GM19023 (cell line): Measurements from ENCODE around the gene CACNG7.

ENCODE experiments used
- ATAC-seq: cut with Tn5 transposase; IDR thresholded peaks from one replicate; pipeline ENCODE4 v1.9.1; 2021; ENCODE audit warnings: mild to moderate bottlenecking, moderate library complexity; ENCODE audit not compliant: unreplicated experiment

The CACNG7 gene

DNA sequence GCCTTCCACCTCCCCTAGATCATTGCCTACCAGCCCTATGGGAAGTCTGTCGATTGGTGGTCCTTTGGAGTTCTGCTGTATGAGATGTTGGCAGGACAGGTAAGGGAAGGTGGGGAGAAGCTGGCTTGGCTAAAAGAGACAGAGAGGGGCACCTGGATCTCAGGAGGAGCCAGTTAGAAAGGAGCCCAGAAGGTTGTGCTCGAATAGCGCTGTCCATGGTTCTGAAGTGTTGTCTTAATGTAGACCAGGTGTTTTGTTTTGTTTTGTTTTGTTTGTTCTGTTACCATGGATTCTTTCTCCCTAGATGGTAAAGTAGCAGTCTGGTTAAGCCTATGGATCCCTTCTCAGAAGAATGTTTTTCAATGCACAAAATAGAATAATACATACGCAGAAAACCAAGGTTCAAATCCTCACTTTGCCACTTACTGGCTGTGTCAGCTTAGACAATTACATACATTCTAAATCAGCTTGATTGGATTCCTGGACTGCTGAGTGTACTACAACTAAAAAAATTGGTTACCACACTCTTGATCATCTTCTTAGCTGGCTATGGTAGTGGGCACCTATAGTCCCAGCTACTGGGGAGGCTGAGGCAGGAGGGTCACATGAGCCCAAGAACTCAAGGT lies 5.9 kb upstream of the CACNG7 start:
- ATAC-seq: no peak

GRCh38 chr19:53904909-53905308 lies 4.2 kb upstream of the CACNG7 start:
- no peak for ATAC-seq

DNA sequence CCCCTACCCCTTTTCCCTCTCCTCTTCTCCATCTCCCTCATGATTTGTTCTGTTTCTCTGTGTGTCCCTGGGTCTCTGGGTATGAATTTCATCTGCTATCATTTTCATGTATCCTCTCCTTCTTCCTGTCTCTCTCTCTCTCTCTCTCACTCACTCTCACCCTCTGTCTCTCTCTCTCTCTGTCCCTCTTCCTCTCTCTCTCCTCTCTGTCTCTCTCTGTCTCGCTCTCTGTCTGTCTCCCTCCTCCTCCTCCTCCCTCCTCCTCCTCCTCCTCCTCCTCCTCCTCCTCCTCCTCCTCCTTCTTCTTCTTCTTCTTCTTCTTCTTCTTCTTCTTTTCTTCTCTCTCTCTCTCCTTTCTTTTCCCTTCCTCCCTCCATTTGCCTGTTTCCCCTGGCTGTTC lies 3.3 kb upstream of the CACNG7 start:
- ATAC-seq: no peak

DNA sequence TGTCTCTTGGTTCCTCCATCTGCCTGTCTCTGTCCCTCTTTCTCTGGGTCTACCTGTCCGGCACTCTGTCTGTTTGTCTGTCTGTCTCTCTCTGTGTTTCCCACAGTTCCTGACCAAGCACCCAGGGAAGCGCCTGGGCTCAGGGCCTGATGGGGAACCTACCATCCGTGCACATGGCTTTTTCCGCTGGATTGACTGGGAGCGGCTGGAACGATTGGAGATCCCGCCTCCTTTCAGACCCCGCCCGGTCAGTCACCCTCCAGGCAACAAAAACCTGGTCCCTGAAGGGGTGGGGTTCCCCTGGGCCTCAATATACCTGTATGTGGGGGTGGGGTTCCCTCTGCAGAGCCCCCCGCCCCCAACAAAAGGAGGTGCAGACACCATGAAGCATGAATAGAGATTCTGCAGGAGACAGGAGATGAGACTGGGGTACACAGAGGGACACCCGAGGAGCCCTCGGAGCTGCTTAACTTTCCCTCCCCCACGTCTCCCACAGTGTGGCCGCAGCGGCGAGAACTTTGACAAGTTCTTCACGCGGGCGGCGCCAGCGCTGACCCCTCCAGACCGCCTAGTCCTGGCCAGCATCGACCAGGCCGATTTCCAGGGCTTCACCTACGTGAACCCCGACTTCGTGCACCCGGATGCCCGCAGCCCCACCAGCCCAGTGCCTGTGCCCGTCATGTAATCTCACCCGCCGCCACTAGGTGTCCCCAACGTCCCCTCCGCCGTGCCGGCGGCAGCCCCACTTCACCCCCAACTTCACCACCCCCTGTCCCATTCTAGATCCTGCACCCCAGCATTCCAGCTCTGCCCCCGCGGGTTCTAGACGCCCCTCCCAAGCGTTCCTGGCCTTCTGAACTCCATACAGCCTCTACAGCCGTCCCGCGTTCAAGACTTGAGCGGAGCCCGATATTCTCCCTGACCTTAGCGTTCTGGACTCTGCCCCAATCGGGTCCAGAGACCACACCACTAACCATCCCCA lies 2.6 kb upstream of the CACNG7 start:
- no peak for ATAC-seq

GRCh38 chr19:53907193-53907581 lies 1.9 kb upstream of the CACNG7 start:
- no peak for ATAC-seq

GRCh38 chr19:53907690-53908089 lies 1.4 kb upstream of the CACNG7 start:
- no peak for ATAC-seq

DNA sequence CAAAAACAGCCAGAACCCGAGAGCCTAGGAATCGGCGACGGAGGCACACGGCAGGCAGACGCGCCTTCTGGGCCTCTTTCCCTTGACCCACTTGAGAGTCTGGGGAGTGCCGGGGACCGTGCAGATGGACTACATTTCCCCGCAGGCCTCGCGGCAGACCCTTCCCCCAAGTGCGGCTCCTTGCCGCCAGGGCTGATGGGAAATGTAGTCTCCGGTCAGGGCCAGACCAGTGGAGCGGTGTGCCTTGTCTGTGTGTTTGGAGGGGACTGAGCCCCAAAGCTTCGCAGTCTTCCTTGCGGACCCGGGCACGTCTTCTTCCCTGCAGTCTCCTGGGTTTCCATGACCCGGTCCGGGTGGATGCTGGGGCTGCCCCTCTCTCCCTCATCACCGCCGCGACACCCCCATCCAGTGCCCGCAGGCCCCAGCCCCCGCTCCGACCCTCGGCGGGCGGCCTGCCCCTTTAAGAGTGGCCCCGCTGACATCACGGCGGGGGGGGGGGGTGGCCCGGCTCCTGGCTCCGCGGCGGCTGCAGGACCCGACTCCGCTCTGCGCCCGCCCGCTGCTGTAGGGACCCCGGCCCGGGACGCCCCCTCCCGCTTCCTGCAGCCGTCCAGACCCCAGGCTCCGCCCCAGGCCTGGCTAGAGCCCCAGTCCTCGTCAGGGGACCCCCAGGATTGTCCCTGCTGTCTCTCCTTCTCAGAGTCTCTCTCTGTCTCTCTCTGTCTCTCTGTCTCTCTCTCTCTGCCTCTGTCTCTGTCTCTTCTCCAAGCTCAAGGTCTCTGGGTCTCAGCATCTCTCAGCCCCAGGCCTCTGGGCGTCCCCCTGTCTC lies 758 bp upstream of the CACNG7 start:
- no peak for ATAC-seq

DNA sequence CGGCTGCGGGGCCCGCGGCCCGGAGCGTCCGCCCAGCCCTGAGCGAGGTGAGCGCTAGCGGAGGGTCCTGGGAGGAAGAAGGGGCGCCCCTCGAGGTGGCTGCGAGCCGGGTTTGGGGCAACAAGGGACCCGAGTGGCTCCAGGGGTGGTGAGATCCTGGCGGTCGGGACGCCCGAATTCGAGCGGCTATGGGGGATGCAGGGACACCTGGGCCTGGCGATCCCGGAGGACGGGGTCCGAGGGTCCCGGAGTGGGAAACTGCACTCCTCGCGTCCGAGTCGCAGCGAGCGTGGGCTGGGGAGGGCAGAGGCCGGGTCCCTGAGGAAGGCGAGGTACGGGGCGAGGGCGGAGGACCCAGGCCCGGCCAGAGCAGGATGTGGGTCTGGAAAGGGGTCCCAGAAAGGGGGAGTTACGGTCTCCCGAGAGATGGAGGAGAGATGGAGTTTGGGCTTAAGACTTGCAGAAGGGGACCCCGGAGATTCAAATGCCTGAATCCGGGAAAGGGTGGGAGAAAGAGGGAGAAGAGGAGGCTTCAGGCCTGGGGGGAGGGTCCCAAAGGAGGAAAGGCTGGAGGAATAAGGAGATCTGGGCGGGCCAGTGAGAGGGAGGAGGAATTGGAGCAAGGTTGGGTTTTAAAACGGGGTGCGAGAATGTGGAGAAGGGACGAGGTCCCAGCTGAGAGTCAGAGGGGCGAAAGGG lies 542 bp downstream of the CACNG7 start:
- no peak for ATAC-seq

DNA sequence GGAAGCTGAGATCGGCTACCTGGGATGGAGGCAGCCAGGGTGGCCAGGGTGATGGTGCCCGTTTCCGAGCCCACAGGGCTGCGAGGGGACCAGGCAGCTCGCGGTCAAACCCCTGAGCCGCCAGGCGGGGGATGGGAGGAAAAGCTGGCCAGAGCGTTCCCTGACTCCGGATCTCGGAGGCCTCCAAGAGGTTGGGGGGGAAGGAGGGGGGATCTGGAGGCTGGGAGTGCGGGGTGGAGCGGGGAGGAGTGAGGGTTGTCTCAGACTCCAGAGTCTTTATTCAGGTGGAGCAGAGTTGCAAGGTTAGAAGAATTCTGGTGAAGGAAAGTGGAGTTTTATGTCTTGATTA lies 1.1 kb downstream of the CACNG7 start:
- no peak for ATAC-seq

GRCh38 chr19:53912653-53913052 lies 3.6 kb downstream of the CACNG7 start:
- ATAC-seq: no peak

GRCh38 chr19:53915000-53915399 lies 5.9 kb downstream of the CACNG7 start:
- ATAC-seq: no peak

DNA sequence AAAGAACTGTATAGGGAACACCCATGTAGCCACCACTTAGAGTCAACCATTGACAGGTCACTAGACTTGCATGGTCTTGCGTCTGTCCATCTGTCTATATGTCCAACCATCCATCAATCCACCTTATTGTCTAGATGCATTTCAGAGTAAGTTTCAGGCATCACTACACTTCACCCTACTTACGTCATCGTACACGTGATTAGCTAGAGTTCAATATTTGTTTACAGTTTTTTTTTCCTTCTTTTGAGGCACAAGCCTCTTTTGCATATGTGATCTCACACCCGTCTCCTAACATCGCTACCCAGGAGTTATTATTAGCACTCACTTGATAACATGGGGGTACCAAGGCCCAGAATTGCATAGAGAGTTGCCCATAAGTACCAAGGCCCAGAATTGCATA lies 6.9 kb downstream of the CACNG7 start:
- ATAC-seq: no peak

- no peak for ATAC-seq
These were observed 8.3 kb downstream of the CACNG7 start for GRCh38 chr19:53917356-53917755.

GRCh38 chr19:53927739-53928138 lies 18.7 kb downstream of the CACNG7 start:
- ATAC-seq: no peak

DNA sequence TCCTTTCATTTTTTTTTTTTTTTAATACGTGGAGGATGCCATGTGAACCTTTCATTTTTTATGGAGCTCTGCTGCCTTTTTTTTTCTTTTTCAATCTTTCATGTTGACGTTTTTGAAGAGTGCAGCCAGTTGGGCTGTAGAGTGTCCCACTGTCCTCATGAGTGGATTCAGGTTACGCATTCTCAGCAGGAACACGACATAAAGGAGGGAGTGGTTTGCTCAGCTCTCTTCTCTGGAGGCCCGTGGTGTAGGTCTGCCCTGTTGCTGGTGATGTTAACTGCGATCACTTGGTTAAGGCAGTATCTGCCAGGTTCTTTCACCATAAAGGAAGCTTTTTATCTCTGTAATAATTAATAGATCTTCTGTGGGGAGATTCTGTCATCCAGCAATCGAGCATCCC lies 27.0 kb downstream of the CACNG7 start:
- no peak for ATAC-seq

- ATAC-seq: no peak
These were observed 33.1 kb downstream of the CACNG7 start for GRCh38 chr19:53942001-53942786.

DNA sequence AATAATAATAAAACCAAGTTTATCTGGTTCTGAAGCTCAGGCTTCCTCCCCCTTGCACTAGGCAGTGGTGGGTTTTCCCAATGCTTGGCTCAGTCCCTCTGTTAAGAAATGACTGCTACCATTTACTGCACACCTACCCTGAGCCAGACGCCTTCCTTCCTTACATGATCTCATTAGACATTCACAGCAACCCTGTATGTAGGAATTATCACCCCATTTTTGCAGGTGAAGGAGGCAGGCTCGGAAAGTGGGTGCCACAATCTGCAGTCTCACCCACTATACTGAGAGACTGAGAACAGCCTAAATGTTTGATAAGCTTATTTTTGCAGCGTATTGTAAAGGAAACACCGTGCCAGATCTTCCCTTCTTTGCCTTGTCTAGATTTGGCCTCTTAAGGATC lies 35.3 kb downstream of the CACNG7 start:
- ATAC-seq: no peak

DNA sequence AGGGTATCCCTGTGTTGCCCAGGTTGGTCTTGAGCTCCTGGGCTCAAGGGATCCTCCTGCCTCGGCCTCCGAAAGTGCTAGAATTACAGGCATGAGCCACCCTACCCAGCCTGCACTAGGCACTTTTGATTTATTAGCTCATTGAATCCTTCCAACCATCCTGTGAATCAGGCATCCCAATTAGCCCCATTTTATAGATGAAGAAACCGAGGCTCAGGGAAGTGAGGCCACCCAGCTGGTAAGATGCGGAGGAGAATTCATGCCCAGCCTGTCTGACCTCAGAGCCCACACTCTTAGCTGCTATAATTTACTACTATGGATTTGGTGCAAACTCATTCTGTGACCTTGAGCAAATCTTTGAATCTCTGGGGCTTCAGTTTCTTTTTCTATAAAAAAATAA lies 35.9 kb downstream of the CACNG7 start:
- ATAC-seq: no peak

- ATAC-seq: no peak
These were observed 36.4 kb downstream of the CACNG7 start for GRCh38 chr19:53945441-53945840.

GRCh38 chr19:53945998-53946397 lies 36.9 kb downstream of the CACNG7 start:
- ATAC-seq: no peak
